GM12878 (cell line): ENCODE measurements around the gene CLVS2. TPM values are rescaled to one million over a fixed set of nuclear protein-coding genes. Genes with fewer than 3 reads are reported as not detected.

Experiments
- ATAC-seq: fragments of 200-7000 bp; cut with Tn5 transposase; 3 replicates; pipeline ENCODE4 v1.9.1; 2020; ENCODE audit warnings: mild to moderate bottlenecking, moderate library complexity
- BruUV-seq: library from RNA; stranded (reverse); fragments of 400-500 nt; replicated peaks from 2 replicates; lab custom pipeline; 2021; lab: Mats Ljungman, UMichigan
- CTCF ChIA-PET: fragments of 300-600 bp; sonication (Branson Sonifier 250); formaldehyde crosslinking; extraction: SDS; loops from one replicate; lab custom pipeline; 2021; ENCODE audit warnings: inconsistent platforms; lab: Yijun Ruan, JAX
- POLR2A ChIA-PET: fragments of 350-600 bp; formaldehyde crosslinking; extraction: SDS; loops from one replicate; lab custom pipeline; 2021; ENCODE audit warnings: inconsistent platforms; lab: Charles Lee
- RAD21 ChIA-PET: fragments of 300-600 bp; sonication (Branson Sonifier 250); formaldehyde crosslinking; loops from one replicate; lab custom pipeline; 2023; ENCODE audit warnings: antibody characterized with exemption; ENCODE audit not compliant: unreplicated experiment; lab: Charles Lee
- SMC1A ChIA-PET: fragments of 300-600 bp; sonication (Branson Sonifier 250); formaldehyde crosslinking; loops from one replicate; lab custom pipeline; 2023; ENCODE audit not compliant: unreplicated experiment, uncharacterized antibody; lab: Charles Lee
- DNase-seq: peaks from one replicate; pipeline ENCODE4 v3.0.0-alpha.2; 2011; ENCODE audit warnings: low read depth, low spot score
- FAIRE-seq: peaks from 3 replicates; lab custom pipeline; 2011; peaks lifted over from hg19 to GRCh38; lab: Jason Lieb, UNC
- H2AFZ ChIP-seq: 2 replicates; pipeline ENCODE4 v1.6.0; 2011; ENCODE audit warnings: low read depth, low read length, control low read depth; ENCODE audit not compliant: control insufficient read depth
- H3K27ac ChIP-seq: 2 replicates; pipeline ENCODE4 v1.5.1; 2011; ENCODE audit warnings: control low read depth; ENCODE audit not compliant: control insufficient read depth, insufficient read depth
- H3K27me3 ChIP-seq, 2 experiments: replicated peaks in 1 of 2; 2 replicates each; pipeline versions ENCODE4 v1.6.0 to v1.6.1; 2011; ENCODE audit warnings: low read length in 1 of 2; ENCODE audit not compliant: control insufficient read depth in 2 of 2, insufficient read depth in 2 of 2
- H3K36me3 ChIP-seq, 2 experiments: 2 replicates each; pipeline ENCODE4 v1.5.1; 2011; ENCODE audit warnings: low read length in 1 of 2; ENCODE audit not compliant: control insufficient read depth in 2 of 2, insufficient read depth in 2 of 2
- H3K4me1 ChIP-seq: 2 replicates; pipeline ENCODE4 v1.6.1; 2011; ENCODE audit warnings: mild to moderate bottlenecking, low read length, moderate library complexity, mixed read lengths; ENCODE audit not compliant: control insufficient read depth, insufficient read depth
- H3K4me2 ChIP-seq: 2 replicates; pipeline ENCODE4 v1.6.0; 2011; ENCODE audit warnings: control low read depth; ENCODE audit not compliant: control insufficient read depth, insufficient read depth
- H3K4me3 ChIP-seq: fragments of 200-600 bp; sonication (generic); 2 replicates; pipeline ENCODE4 v1.5.1; 2016
- H3K79me2 ChIP-seq: 2 replicates; pipeline ENCODE4 v1.6.0; 2011; ENCODE audit warnings: low read length; ENCODE audit not compliant: control insufficient read depth, insufficient read depth
- H3K9ac ChIP-seq: 2 replicates; pipeline ENCODE4 v1.8.0; 2011; ENCODE audit warnings: low read length, control low read depth, mixed read lengths; ENCODE audit not compliant: control insufficient read depth, insufficient read depth
- H3K9me3 ChIP-seq: replicated peaks from 3 replicates; pipeline ENCODE4 v1.5.1; 2011; ENCODE audit warnings: mild to moderate bottlenecking, low read length; ENCODE audit not compliant: control insufficient read depth, insufficient read depth
- H4K20me1 ChIP-seq: 2 replicates; pipeline ENCODE4 v1.6.0; 2011; ENCODE audit not compliant: control insufficient read depth, insufficient read depth
- CBX5 ChIP-seq: sonication (generic); IDR thresholded peaks from 2 replicates; pipeline ENCODE4 v1.6.1; 2016; ENCODE audit warnings: low read depth, moderate library complexity, mild to moderate bottlenecking, inconsistent platforms
- CREM ChIP-seq: IDR thresholded peaks from 2 replicates; pipeline ENCODE4 v1.6.1; 2014; ENCODE audit warnings: antibody characterized with exemption, low read depth
- GABPA ChIP-seq: IDR thresholded peaks from 2 replicates; pipeline ENCODE4 v1.6.1; 2014; ENCODE audit warnings: antibody characterized with exemption, low read depth, mild to moderate bottlenecking, inconsistent platforms
- HDGF ChIP-seq: fragments of 450-650 bp; IDR thresholded peaks from 2 replicates; pipeline ENCODE4 v1.6.1; 2016; ENCODE audit warnings: antibody characterized with exemption
- IRF5 ChIP-seq: fragments of 450-650 bp; IDR thresholded peaks from 2 replicates; pipeline ENCODE4 v1.6.1; 2017; ENCODE audit warnings: borderline replicate concordance
- NBN ChIP-seq: fragments of 450-650 bp; IDR thresholded peaks from 2 replicates; pipeline ENCODE4 v1.6.1; 2016
- NFYB ChIP-seq: IDR thresholded peaks from 2 replicates; pipeline ENCODE4 v1.6.1; 2011; ENCODE audit warnings: low read depth, mild to moderate bottlenecking, low read length, improper control_type of control experiment, moderate library complexity; ENCODE audit not compliant: insufficient read depth
- NRF1 ChIP-seq: conservative IDR thresholded peaks from 2 replicates; pipeline ENCODE4 v1.6.1; 2011; ENCODE audit warnings: mild to moderate bottlenecking, low read depth, low read length, improper control_type of control experiment
- POLR2A ChIP-seq: IDR thresholded peaks from 2 replicates; pipeline ENCODE4 v1.6.1; 2011; ENCODE audit warnings: low read depth, mild to moderate bottlenecking, low read length
- RBBP5 ChIP-seq: fragments of 200-600 bp; sonication (generic); conservative IDR thresholded peaks from 2 replicates; pipeline ENCODE4 v1.6.1; 2016
- RCOR1 ChIP-seq: conservative IDR thresholded peaks from 2 replicates; pipeline ENCODE4 v1.6.1; 2012; ENCODE audit warnings: low read depth, low read length, improper control_type of control experiment
- SKIL ChIP-seq: fragments of 450-650 bp; IDR thresholded peaks from 2 replicates; pipeline ENCODE4 v1.6.1; 2017; ENCODE audit warnings: mild to moderate bottlenecking, low read depth, inconsistent platforms; ENCODE audit not compliant: poor library complexity, severe bottlenecking
- SMAD1 ChIP-seq: fragments of 450-650 bp; IDR thresholded peaks from 2 replicates; pipeline ENCODE4 v1.6.1; 2018; ENCODE audit warnings: mild to moderate bottlenecking, low read depth; ENCODE audit not compliant: partially characterized antibody
- STAT1 ChIP-seq: fragments of 450-650 bp; conservative IDR thresholded peaks from 2 replicates; pipeline ENCODE4 v1.6.1; 2014; ENCODE audit warnings: antibody characterized with exemption, mild to moderate bottlenecking
- YY1 ChIP-seq: IDR thresholded peaks from 2 replicates; pipeline ENCODE4 v1.6.1; 2011; ENCODE audit warnings: low read depth, mild to moderate bottlenecking, low read length
- ZNF384 ChIP-seq: IDR thresholded peaks from 2 replicates; pipeline ENCODE4 v1.6.1; 2012; ENCODE audit warnings: low read depth, mild to moderate bottlenecking, low read length, improper control_type of control experiment, borderline replicate concordance
- WGBS: methylation state at CpG from one replicate; pipeline ENCODE4 v1.1.6; 2016; ENCODE audit warnings: low lambda C conversion rate; ENCODE audit not compliant: insufficient replicate concordance, insufficient coverage; ENCODE audit errors: missing lambda C conversion rate; 5-methylcytosine and 5-hydroxymethylcytosine counted together
- in situ Hi-C: fragments of 300-500 bp; cut with MboI; formaldehyde crosslinking; loops from 9 replicates; pipeline ENCODE4 v1.14.3; 2018; ENCODE audit warnings: mixed read lengths
- intact Hi-C: fragments of 100-400 bp; cut with micrococcal nuclease; formaldehyde crosslinking; loops from one replicate; pipeline ENCODE4 v1.14.2; 2022; ENCODE audit not compliant: unreplicated experiment
- polyA plus RNA-seq, 11 experiments: library from polyadenylated mRNA; depleted of rRNA in 4 of 11; unstranded in 6 of 11; stranded (reverse) in 5 of 11; fragments of >200 nt; fragmentation: Nextera tagmentation in 4 of 11; fragmentation: Illumina TruSeq in 1 of 11; extraction: Ambion mirVana in 4 of 11; extraction: Trizol in 1 of 11; gene quantifications; 1 replicate in 1 of 11; 2 replicates in 10 of 11; pipeline versions ENCODE4 v1.2.1 to v1.2.3, GENCODE V29; 2011 to 2016; ENCODE audit warnings: inconsistent platforms in 2 of 11, missing spikeins in 2 of 11, low read depth in 1 of 11
- total RNA-seq, 4 experiments: library from RNA; depleted of rRNA in 3 of 4; stranded (reverse); fragments of >200 nt in 3 of 4; fragmentation: Illumina TruSeq in 1 of 4; extraction: Trizol in 1 of 4; gene quantifications; 2 replicates each; pipeline versions ENCODE4 v1.2.1 to v1.2.3, GENCODE V29; 2013 to 2021
- TF ChIP-seq, protein P1 (sequence below): fragments of 450-650 bp; IDR thresholded peaks from 2 replicates; pipeline ENCODE4 v1.6.1; 2014; ENCODE audit warnings: mild to moderate bottlenecking

The CLVS2 gene
- total and polyA plus RNA-seq, 10 of the 15 experiments (the other 5 are each of a cell fraction or from before 2014, with no cell fraction given): not detected

- Histone ChIP-seq H3K4me2 (no peak overlapping the region), H4K20me1 (no peaks in the 10 kb centered on the region), H3K4me3 (no peak overlapping the region), H3K27me3 (peaks cover 3 to 6% of the 10 kb centered on the region in 2 experiments; a peak in 3 of 4 replicates), H2AFZ (no peak overlapping the region), H3K27ac (no peak overlapping the region), H3K79me2 (no peaks in the 10 kb centered on the region), H3K9me3 (no peaks in the 10 kb centered on the region), H3K36me3 (no peaks in the 10 kb centered on the region), H3K9ac (no peak overlapping the region), H3K4me1 (no peaks in the 10 kb centered on the region)
- no peak for TF ChIP-seq STAT1
- no peak for TF ChIP-seq SKIL
- no peak for TF ChIP-seq GABPA
- TF ChIP-seq ZNF384: no peak
- no peak for TF ChIP-seq POLR2A
- no peak for TF ChIP-seq RCOR1
- TF ChIP-seq NRF1: no peak
- no peak for TF ChIP-seq YY1
- TF ChIP-seq NFYB: no peak
- TF ChIP-seq, protein P1, sequence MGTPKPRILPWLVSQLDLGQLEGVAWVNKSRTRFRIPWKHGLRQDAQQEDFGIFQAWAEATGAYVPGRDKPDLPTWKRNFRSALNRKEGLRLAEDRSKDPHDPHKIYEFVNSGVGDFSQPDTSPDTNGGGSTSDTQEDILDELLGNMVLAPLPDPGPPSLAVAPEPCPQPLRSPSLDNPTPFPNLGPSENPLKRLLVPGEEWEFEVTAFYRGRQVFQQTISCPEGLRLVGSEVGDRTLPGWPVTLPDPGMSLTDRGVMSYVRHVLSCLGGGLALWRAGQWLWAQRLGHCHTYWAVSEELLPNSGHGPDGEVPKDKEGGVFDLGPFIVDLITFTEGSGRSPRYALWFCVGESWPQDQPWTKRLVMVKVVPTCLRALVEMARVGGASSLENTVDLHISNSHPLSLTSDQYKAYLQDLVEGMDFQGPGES: no peak
- TF ChIP-seq SMAD1: no peak
- TF ChIP-seq NBN: no peak
- TF ChIP-seq IRF5: no peak
- no peak for TF ChIP-seq HDGF
- no peak for TF ChIP-seq RBBP5
- TF ChIP-seq CBX5: no peak
- no peak for TF ChIP-seq CREM
- ATAC-seq (no peak), FAIRE-seq (no peak), DNase-seq (no peak)
- ChIA-PET CTCF (interaction anchor here (1.0 kb wide), 1 partner anchor 49 kb away, joined by 3 read pairs; no protein-coding TSS in a partner anchor), RAD21 (no interaction called here), SMC1A (no interaction called here), POLR2A (no interaction called here)
- 85% methylated on average over 3 of the region's 3 CpGs for WGBS
- intact Hi-C loops: no loop called here
- BruUV-seq: no TSS peak
- in situ Hi-C loops: no loop called here
These were observed 1.8 kb upstream of the CLVS2 start for GRCh38 chr6:122994256-122994655.
